IMR-90 (cell line): ENCODE data around the gene CCDC141. TPM values are rescaled to one million over a fixed set of nuclear protein-coding genes. Genes with fewer than 3 reads are reported as not detected.

ENCODE experiments used
- ATAC-seq: fragments of 200-7000 bp; cut with Tn5 transposase; 2 replicates; pipeline ENCODE4 v1.9.1; 2020; ENCODE audit warnings: low read depth, mild to moderate bottlenecking, moderate library complexity
- BruUV-seq: library from RNA; stranded (reverse); fragments of 400-500 nt; replicated peaks from 2 replicates; lab custom pipeline; 2021; lab: Mats Ljungman, UMichigan
- CTCF ChIA-PET: fragments of 300-600 bp; formaldehyde crosslinking; extraction: SDS; loops from one replicate; lab custom pipeline; 2021; ENCODE audit warnings: antibody characterized with exemption; lab: Yijun Ruan, JAX
- POLR2A ChIA-PET: fragments of 300-600 bp; sonication (Branson Sonifier 250); formaldehyde crosslinking; loops from one replicate; lab custom pipeline; 2022; ENCODE audit warnings: antibody characterized with exemption; ENCODE audit not compliant: unreplicated experiment; lab: Charles Lee
- DNase-seq: peaks from one replicate; pipeline ENCODE4 v3.0.0; 2013
- H2AFZ ChIP-seq: replicated peaks from 2 replicates; pipeline ENCODE3; 2013; ENCODE audit warnings: low read length, mild to moderate bottlenecking; ENCODE audit not compliant: poor library complexity
- H2AK5ac ChIP-seq: 2 replicates; pipeline ENCODE4 v1.6.1; 2013; ENCODE audit warnings: low read depth, low read length, inconsistent platforms
- H2AK9ac ChIP-seq: replicated peaks from 2 replicates; pipeline ENCODE3; 2013; ENCODE audit warnings: mild to moderate bottlenecking, low read depth, low read length, moderate library complexity; ENCODE audit not compliant: poor library complexity
- H2BK120ac ChIP-seq: 2 replicates; pipeline ENCODE4 v1.6.1; 2013; ENCODE audit warnings: low read depth, low read length, inconsistent platforms
- H2BK15ac ChIP-seq: 3 replicates; pipeline ENCODE4 v1.6.1; 2013; ENCODE audit warnings: low read depth, low read length, inconsistent platforms
- H2BK20ac ChIP-seq: 2 replicates; pipeline ENCODE4 v1.6.1; 2013; ENCODE audit warnings: low read depth, mild to moderate bottlenecking, inconsistent platforms, low read length, moderate library complexity
- H2BK5ac ChIP-seq: 2 replicates; pipeline ENCODE4 v1.6.1; 2013; ENCODE audit warnings: mild to moderate bottlenecking, low read depth, low read length, inconsistent platforms; ENCODE audit not compliant: poor library complexity, severe bottlenecking
- H3K14ac ChIP-seq: replicated peaks from 2 replicates; pipeline ENCODE4 v1.6.1; 2013; ENCODE audit warnings: low read depth, low read length, inconsistent platforms
- H3K18ac ChIP-seq: 2 replicates; pipeline ENCODE4 v1.6.1; 2013; ENCODE audit warnings: low read depth, low read length, control low read depth
- H3K23ac ChIP-seq: 2 replicates; pipeline ENCODE4 v1.6.1; 2013; ENCODE audit warnings: low read depth, low read length, inconsistent platforms
- H3K27ac ChIP-seq: 2 replicates; pipeline ENCODE4 v1.5.1; 2013; ENCODE audit warnings: mild to moderate bottlenecking, control low read depth, low read length; ENCODE audit not compliant: insufficient read depth
- H3K27me3 ChIP-seq: 2 replicates; pipeline ENCODE4 v1.6.1; 2013; ENCODE audit warnings: low read length; ENCODE audit not compliant: control insufficient read depth, insufficient read depth
- H3K36me3 ChIP-seq: 2 replicates; pipeline ENCODE4 v1.6.1; 2013; ENCODE audit warnings: low read length, mixed read lengths; ENCODE audit not compliant: control insufficient read depth, insufficient read depth
- H3K4ac ChIP-seq: 2 replicates; pipeline ENCODE4 v1.6.1; 2013; ENCODE audit warnings: low read depth, low read length, inconsistent platforms
- H3K4me1 ChIP-seq: 2 replicates; pipeline ENCODE4 v1.6.1; 2013; ENCODE audit warnings: low read length, mixed read lengths; ENCODE audit not compliant: control insufficient read depth, insufficient read depth
- H3K4me2 ChIP-seq: 2 replicates; pipeline ENCODE4 v1.6.1; 2013; ENCODE audit warnings: low read depth, mild to moderate bottlenecking, control low read depth, low read length, moderate library complexity
- H3K4me3 ChIP-seq: 2 replicates; pipeline ENCODE4 v1.5.1; 2013; ENCODE audit warnings: low read depth, mild to moderate bottlenecking, control low read depth, low read length, moderate library complexity; ENCODE audit not compliant: insufficient read depth
- H3K56ac ChIP-seq: 2 replicates; pipeline ENCODE4 v1.6.1; 2013; ENCODE audit warnings: low read length, inconsistent platforms; ENCODE audit not compliant: insufficient read depth; ENCODE audit errors: extremely low read depth
- H3K79me1 ChIP-seq, 2 experiments: 2 replicates each; pipeline ENCODE4 v1.6.1; 2013; ENCODE audit warnings: low read length in 2 of 2, inconsistent platforms in 1 of 2, low read depth in 1 of 2
- H3K9ac ChIP-seq: 2 replicates; pipeline ENCODE4 v1.6.1; 2013; ENCODE audit warnings: low read depth, low read length, control low read depth
- H3K9me1 ChIP-seq: 2 replicates; pipeline ENCODE4 v1.6.1; 2013; ENCODE audit warnings: low read length, inconsistent platforms; ENCODE audit not compliant: insufficient read depth
- H3K9me3 ChIP-seq: 2 replicates; pipeline ENCODE4 v1.6.1; 2013; ENCODE audit warnings: low read length; ENCODE audit not compliant: control insufficient read depth, insufficient read depth
- H4K20me1 ChIP-seq: 2 replicates; pipeline ENCODE4 v1.6.1; 2013; ENCODE audit warnings: low read length, inconsistent platforms; ENCODE audit not compliant: insufficient read depth
- H4K5ac ChIP-seq: 2 replicates; pipeline ENCODE4 v1.6.1; 2013; ENCODE audit warnings: mild to moderate bottlenecking, low read depth, low read length, control low read depth
- H4K8ac ChIP-seq, 2 experiments: 2 replicates each; pipeline ENCODE4 v1.6.1; 2013; ENCODE audit warnings: low read depth in 2 of 2, low read length in 2 of 2, control low read depth in 1 of 2, inconsistent platforms in 1 of 2
- H4K91ac ChIP-seq: 2 replicates; pipeline ENCODE4 v1.6.1; 2013; ENCODE audit warnings: low read depth, low read length, inconsistent platforms; ENCODE audit not compliant: insufficient read depth
- BHLHE40 ChIP-seq: fragments of 150-350 bp; IDR thresholded peaks from 2 replicates; pipeline ENCODE4 v1.6.1; 2016; ENCODE audit warnings: mild to moderate bottlenecking, low read depth, low read length
- CEBPB ChIP-seq: IDR thresholded peaks from 2 replicates; pipeline ENCODE4 v1.6.1; 2012; ENCODE audit warnings: low read depth, low read length, improper control_type of control experiment
- FOS ChIP-seq: fragments of 150-350 bp; IDR thresholded peaks from 2 replicates; pipeline ENCODE4 v1.6.1; 2016; ENCODE audit warnings: low read depth, low read length
- MAFK ChIP-seq: IDR thresholded peaks from 2 replicates; pipeline ENCODE4 v1.6.1; 2012; ENCODE audit warnings: low read depth, low read length, improper control_type of control experiment
- MAZ ChIP-seq: IDR thresholded peaks from 2 replicates; pipeline ENCODE4 v1.6.1; 2012; ENCODE audit warnings: low read depth, mild to moderate bottlenecking, low read length, improper control_type of control experiment, moderate library complexity, borderline replicate concordance
- MXI1 ChIP-seq: IDR thresholded peaks from 2 replicates; pipeline ENCODE4 v1.6.1; 2012; ENCODE audit warnings: low read depth, mild to moderate bottlenecking, low read length, moderate library complexity, borderline replicate concordance
- POLR2A ChIP-seq: IDR thresholded peaks from 2 replicates; pipeline ENCODE4 v1.6.1; 2012; ENCODE audit warnings: mild to moderate bottlenecking, low read depth, low read length
- RAD21 ChIP-seq: IDR thresholded peaks from 2 replicates; pipeline ENCODE4 v1.6.1; 2012; ENCODE audit warnings: low read length, improper control_type of control experiment
- RCOR1 ChIP-seq: IDR thresholded peaks from 2 replicates; pipeline ENCODE4 v1.6.1; 2012; ENCODE audit warnings: mild to moderate bottlenecking, low read length, improper control_type of control experiment; ENCODE audit not compliant: insufficient replicate concordance
- RFX5 ChIP-seq: IDR thresholded peaks from 2 replicates; pipeline ENCODE4 v1.8.0; 2012; ENCODE audit warnings: low read depth, mild to moderate bottlenecking, low read length, moderate library complexity
- dilution Hi-C: fragments of 300-500 bp; cut with HindIII; formaldehyde crosslinking; loops from one replicate; pipeline ENCODE4 v1.14.3; 2018; ENCODE audit warnings: low sequenced_read_pairs; ENCODE audit not compliant: unreplicated experiment
- in situ Hi-C: fragments of 300-500 bp; cut with MboI; formaldehyde crosslinking; loops from 3 replicates; pipeline ENCODE4 v1.14.3; 2019; ENCODE audit warnings: low sequenced_read_pairs, inconsistent platforms, mixed read lengths
- intact Hi-C: fragments of 100-400 bp; cut with micrococcal nuclease; formaldehyde crosslinking; loops from 2 replicates; pipeline ENCODE4 v1.10.0; 2022
- polyA plus RNA-seq, 3 experiments: library from polyadenylated mRNA; depleted of rRNA; stranded (reverse); fragments of >200 nt; gene quantifications; 2 replicates each; pipeline ENCODE4 v1.2.3, GENCODE V29; 2012; ENCODE audit warnings: low replicate concordance in 1 of 3
- total RNA-seq: library from RNA; depleted of rRNA; stranded (reverse); fragments of >200 nt; gene quantifications from 2 replicates; pipeline ENCODE4 v1.2.3, GENCODE V29; 2012

Gene CCDC141
- total and polyA plus RNA-seq, 2 of the 4 experiments (the other 2 are of a cell fraction) = not detected

DNA sequence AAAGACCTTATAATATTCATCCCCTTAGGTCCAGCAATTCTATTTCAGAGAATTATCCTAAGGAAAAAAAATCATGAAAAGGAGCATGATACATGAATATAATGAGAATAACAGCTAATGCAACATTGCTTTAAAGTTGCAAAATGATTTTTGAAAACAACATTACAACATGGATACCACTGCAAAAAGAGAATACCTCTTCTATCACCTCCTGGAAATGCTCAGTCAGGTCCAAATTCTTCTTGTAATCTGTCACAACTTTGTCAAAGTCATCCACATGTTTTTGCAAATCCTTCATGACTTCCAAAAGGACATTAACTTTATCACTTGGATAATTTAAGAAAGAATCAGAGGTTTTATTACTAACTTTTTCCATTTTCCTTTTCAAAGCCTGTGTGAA, 194.8 kb downstream of the CCDC141 start:
- ATAC-seq (no peak), DNase-seq (no peak)
- Histone ChIP-seq H3K9me3 (no peaks in the 10 kb centered on the region), H4K91ac (no peak overlapping the region), H4K5ac (no peak overlapping the region), H3K4me2 (no peak overlapping the region), H3K4me1 (no peaks in the 10 kb centered on the region), H3K9me1 (no peaks in the 10 kb centered on the region), H2BK20ac (no peak overlapping the region), H2BK5ac (no peak overlapping the region), H4K20me1 (no peaks in the 10 kb centered on the region), H3K4ac (no peak overlapping the region), H3K9ac (no peak overlapping the region), H2BK120ac (no peak overlapping the region), H3K27ac (no peak overlapping the region), H3K14ac (no peak overlapping the region), H3K79me1 (no peaks in the 10 kb centered on the region), H2AK9ac (no peak overlapping the region), H3K27me3 (no peaks in the 10 kb centered on the region), H2AFZ (no peak overlapping the region), H3K4me3 (no peak overlapping the region), H4K8ac (no peak overlapping the region), H3K36me3 (no peaks in the 10 kb centered on the region), H3K56ac (no peak overlapping the region), H3K23ac (no peak overlapping the region), H3K18ac (no peak overlapping the region), H2BK15ac (no peak overlapping the region), H2AK5ac (no peak overlapping the region)
- intact Hi-C loops (no loop called here), in situ Hi-C loops (no loop called here), dilution Hi-C loops (no loop called here)
- ChIA-PET CTCF (no interaction called here), POLR2A (no interaction called here)
- no TSS peak for BruUV-seq
- TF ChIP-seq POLR2A (no peak), MXI1 (no peak), RFX5 (no peak), MAFK (no peak), CEBPB (no peak), FOS (no peak), MAZ (no peak), RCOR1 (no peak), BHLHE40 (no peak), RAD21 (no peak)
